ENCODE data around the gene DPH1. TPM values are rescaled to one million over a fixed set of nuclear protein-coding genes. Genes with fewer than 3 reads are reported as not detected.
"Not testable (repeated sequence)": the region's sequence is repeated elsewhere in the genome, so short reads cannot be mapped to it uniquely, and the experiment has no call there.

DPH1 gene
- total RNA-seq = 29.4 to 43.1 TPM (median 31.3 TPM) in 3 replicates
- long read RNA-seq, transcript DPH1-201 (13 exons, 2,221 nt) = major isoform, 21 of 38 reads
- long read RNA-seq, partial matches to known transcripts = 6 of 38 reads
- long read RNA-seq, other reads (novel, unspliced or antisense) = 5 of 38 reads

DNA sequence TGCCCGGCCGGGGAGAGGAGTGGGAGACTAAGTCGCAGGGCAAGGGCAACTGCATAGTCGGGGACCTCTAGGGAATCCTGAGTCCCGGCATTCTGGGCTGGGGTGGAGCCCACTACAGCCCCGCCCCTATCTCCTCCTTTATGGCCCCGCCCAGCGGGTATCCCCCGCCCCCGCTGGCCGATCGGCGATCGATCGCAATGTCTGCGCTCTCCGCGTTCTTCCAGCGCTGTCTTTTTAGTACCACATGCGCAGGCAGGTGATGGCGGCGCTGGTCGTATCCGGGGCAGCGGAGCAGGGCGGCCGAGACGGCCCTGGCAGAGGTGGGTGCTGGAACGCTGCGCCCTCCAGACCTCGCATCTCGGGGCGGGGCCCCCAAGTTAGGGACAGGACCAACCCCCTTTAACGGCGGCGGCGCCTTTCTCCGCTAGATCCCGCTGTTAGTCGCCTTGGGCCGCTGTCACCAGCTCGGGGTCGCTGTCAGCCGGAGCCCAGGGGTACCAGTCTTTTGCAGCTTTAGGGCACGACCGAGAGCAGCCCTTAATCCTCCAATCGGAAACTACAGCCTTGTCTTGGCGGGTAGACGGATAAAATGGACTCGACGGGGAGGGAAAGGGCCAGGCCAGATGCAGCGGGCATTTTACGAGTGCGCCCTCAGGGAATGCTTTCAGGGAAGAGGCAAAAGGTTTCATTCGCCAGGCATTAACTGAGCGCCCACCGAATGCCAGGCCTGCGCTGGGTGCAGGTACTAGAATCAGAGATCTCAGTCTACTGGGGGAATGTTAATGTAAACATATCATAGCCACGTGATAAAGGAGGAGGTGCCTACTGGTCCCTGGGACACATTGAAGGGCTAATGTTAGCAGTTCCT lies at the start of gene DPH1:
Gene DPH1 (plus strand): TSS at position 243 of the 868 bp plus-strand sequence. CDS start 17 bp downstream, at position 260.
- H3K4me1 Mint-ChIP-seq (ENCODE audit: low read depth) = peaks cover 24% of the 10 kb centered on the region
- no peaks in the 10 kb centered on the region for H3K9me3 Mint-ChIP-seq (ENCODE audit: low read depth)
- peak within 1 kb of the TSS; percentile 96 for H3K4me3 Mint-ChIP-seq (ENCODE audit: unreplicated experiment)
- TF ChIP-seq CTCF (IDR thresholded peaks at IDR 0.05) = no peak
- H3K27ac Mint-ChIP-seq (ENCODE audit: unreplicated experiment) = peak within 1 kb of the TSS; percentile 90
- H3K27me3 Mint-ChIP-seq (ENCODE audit: low read depth) = peaks cover 6% of the 10 kb centered on the region
- DNase-seq (ENCODE audit: low spot score) = no peak
- no peaks in the 10 kb centered on the region for H3K36me3 Mint-ChIP-seq (ENCODE audit: low read depth)

DNA sequence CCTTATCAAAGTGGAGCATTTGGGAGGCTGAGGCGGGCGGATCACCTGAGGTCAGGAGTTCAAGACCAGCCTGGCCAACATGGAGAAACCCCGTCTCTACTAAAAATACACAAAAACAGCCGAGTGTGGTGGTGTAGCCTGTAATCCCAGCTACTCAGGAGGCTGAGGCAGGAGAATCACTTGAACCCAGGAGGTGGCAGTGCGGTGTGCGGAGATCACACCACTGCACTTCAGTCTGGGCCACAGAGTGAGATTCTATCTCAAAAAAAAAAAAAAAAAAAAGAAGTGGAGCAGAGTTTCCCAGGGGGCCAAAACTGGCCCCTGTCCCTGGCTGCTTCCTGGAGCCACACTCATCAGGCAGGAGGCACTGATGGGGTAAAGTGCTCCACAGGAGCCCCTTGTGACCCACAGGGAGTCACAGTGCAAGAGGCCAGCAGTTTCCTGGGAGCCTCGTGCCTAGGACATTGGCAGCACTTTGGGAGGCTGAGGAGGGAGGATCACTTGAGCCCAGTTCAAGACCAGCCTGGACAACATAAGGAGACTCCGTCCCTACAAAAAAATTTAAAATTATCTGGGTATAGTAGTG lies 49.2 kb upstream of the DPH1 start:
- H3K4me1 Mint-ChIP-seq (ENCODE audit: low read depth) = no peaks in the 10 kb centered on the region
- DNase-seq (ENCODE audit: low spot score) = no peak
- no peak for TF ChIP-seq CTCF (IDR thresholded peaks at IDR 0.05)
- H3K27ac Mint-ChIP-seq (ENCODE audit: unreplicated experiment) = no peak overlapping the region
- peaks cover under 1% of the 10 kb centered on the region for H3K27me3 Mint-ChIP-seq (ENCODE audit: low read depth)
- no peaks in the 10 kb centered on the region for H3K9me3 Mint-ChIP-seq (ENCODE audit: low read depth)
- no peak overlapping the region for H3K4me3 Mint-ChIP-seq (ENCODE audit: unreplicated experiment)
- H3K36me3 Mint-ChIP-seq (ENCODE audit: low read depth) = no peaks in the 10 kb centered on the region

DNA sequence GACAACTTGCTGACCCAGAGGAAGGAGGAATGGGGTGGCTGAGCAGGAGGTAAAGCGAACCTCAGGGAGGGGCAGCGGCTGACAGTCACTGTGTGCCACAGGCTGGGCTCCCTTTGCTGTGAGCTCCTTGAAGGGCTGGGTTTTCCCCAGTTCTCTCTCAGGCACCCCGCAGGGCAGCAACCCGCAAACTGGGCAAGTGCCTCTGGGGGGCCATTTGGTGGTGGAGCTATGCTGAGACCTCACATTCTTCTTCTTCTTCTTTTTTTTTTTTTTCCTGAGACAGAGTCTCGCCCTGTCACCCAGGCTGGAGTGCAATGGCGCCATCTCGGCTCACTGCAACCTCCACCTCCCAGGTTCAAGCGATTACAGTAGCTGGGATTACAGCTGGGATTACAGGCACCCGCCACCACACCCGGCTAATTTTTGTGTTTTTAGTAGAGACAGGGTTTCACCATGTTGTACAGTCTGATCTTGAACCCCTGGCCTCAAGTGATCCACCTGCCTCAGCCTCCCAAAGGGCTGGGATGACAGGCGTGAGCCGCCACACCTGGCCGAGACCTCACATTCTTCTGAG lies 47.1 kb upstream of the DPH1 start:
- H3K4me1 Mint-ChIP-seq (ENCODE audit: low read depth) = not testable (repeated sequence)

GRCh38 chr17:1985093-1985492 lies 44.9 kb upstream of the DPH1 start:
- Mint-ChIP-seq H3K27ac (ENCODE audit: unreplicated experiment) (no peak overlapping the region), H3K4me3 (ENCODE audit: unreplicated experiment) (no peak overlapping the region), H3K36me3 (ENCODE audit: low read depth) (no peaks in the 10 kb centered on the region), H3K27me3 (ENCODE audit: low read depth) (peaks cover 2% of the 10 kb centered on the region), H3K9me3 (ENCODE audit: low read depth) (no peaks in the 10 kb centered on the region), H3K4me1 (ENCODE audit: low read depth) (peaks cover 11% of the 10 kb centered on the region)
- no peak for DNase-seq (ENCODE audit: low spot score)
- TF ChIP-seq CTCF (IDR thresholded peaks at IDR 0.05) = no peak

More for the DNA sequence above, 47.1 kb upstream of the DPH1 start:
- not testable (repeated sequence) for DNase-seq (ENCODE audit: low spot score); H3K4me3 Mint-ChIP-seq (ENCODE audit: unreplicated experiment); H3K27me3 Mint-ChIP-seq (ENCODE audit: low read depth); H3K9me3 Mint-ChIP-seq (ENCODE audit: low read depth); H3K27ac Mint-ChIP-seq (ENCODE audit: unreplicated experiment); H3K36me3 Mint-ChIP-seq (ENCODE audit: low read depth)

- Mint-ChIP-seq H3K36me3 (ENCODE audit: low read depth) (no peaks in the 10 kb centered on the region), H3K27ac (ENCODE audit: unreplicated experiment) (no peak overlapping the region), H3K9me3 (ENCODE audit: low read depth) (no peaks in the 10 kb centered on the region), H3K27me3 (ENCODE audit: low read depth) (peaks cover 3% of the 10 kb centered on the region), H3K4me3 (ENCODE audit: unreplicated experiment) (no peak overlapping the region), H3K4me1 (ENCODE audit: low read depth) (peaks cover 11% of the 10 kb centered on the region)
- DNase-seq (ENCODE audit: low spot score) = no peak
- TF ChIP-seq CTCF (IDR thresholded peaks at IDR 0.05) = no peak
These were observed 44.3 kb upstream of the DPH1 start for GRCh38 chr17:1985686-1986085.

Measured in chondrocyte (in vitro differentiated cells).